ENCODE data around the gene NR3C1.
"Not testable (repeated sequence)": the region's sequence is repeated elsewhere in the genome, so short reads cannot be mapped to it uniquely, and the experiment has no call there.

NR3C1 gene

GRCh38 chr5:143359869-143360268 is 43.6 kb downstream of the NR3C1 start:
- DNase-seq, result no peak

GRCh38 chr5:143356855-143357583 is 46.5 kb downstream of the NR3C1 start:
- no peak for DNase-seq

GRCh38 chr5:143355710-143356109 is 47.8 kb downstream of the NR3C1 start:
- no peak for DNase-seq

DNA sequence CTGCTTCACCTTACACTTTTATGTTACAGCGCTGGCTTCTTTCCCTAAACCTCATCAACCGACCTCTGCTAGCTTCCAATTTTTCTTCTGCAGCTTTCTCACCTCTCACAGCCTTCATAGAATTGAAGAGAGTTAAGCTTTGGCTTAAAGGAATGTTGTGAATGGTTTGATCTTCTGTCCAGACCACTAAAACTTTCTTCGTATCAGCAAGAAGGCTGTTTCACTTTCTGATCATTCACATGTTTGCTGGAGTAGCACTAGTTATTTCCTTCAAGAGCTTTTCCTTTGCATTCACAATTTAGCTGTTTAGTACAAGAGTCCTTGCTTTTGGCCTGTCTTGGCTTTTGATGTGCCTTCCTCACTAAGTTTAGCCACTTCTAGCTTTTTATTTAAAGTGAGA is 49.5 kb downstream of the NR3C1 start:
- DNase-seq, result no peak

DNA sequence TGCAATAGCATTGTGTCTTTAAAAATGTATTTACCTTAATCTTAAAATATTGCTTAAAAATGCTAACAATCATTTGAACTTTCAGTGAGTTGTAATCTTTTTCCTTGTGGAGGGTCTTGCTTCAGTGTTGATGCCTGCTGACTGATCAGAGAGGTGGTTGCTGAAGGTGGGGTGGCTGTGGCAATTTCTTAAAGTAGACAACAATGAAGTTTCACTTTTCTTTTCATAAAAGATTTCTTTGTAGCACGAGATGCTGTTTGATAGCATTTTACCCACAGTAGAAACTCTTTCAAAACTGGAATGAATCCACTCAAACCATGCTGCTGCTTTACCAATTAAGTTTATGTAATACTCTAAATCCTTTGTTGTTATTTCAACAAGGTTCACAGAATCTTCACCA is 50.8 kb downstream of the NR3C1 start:
- DNase-seq, result no peak

- no peak for DNase-seq
Observed at GRCh38 chr5:143350751-143351602, 52.5 kb downstream of the NR3C1 start.

DNA sequence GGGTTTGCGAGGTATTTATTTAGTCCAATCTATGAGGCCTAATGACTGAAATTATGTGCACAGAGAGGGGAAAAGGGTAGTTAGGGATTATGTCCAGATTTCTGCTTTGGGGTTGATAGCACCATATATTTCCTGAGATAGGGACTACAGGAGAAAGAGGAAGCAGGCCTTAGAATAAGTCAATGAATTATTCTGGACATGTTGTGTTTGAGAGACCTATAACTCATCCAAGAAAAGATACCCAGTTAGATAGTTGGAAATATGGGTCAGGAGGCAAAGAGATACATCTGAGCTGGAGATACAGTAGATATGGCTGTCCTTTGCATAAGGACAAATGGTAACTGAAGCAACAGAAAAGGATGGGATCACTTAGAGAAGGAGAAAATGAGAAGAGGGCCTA is 53.1 kb downstream of the NR3C1 start:
- no peak for DNase-seq

GRCh38 chr5:143349177-143349576 is 54.3 kb downstream of the NR3C1 start:
- DNase-seq, result no peak

- no peak for DNase-seq
Observed at GRCh38 chr5:143347698-143348344, 55.7 kb downstream of the NR3C1 start.

DNA sequence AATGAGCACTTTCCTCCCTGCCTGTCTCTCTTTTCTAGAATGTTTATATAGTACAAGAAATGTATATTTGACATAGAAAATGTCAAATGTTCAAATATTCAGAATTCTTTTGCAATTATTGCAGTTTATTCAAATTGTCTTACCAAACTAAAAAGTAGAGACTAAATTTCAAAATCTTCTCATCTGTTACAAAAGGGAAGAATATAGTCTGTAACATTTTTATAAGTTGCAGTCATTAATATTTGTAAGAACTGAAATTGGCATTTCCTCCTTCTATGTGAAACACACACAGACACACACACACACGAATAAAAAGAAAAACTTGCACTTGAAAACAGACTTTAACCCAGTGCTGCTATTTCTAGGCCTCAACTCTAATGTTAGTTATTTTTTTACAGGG is 56.4 kb downstream of the NR3C1 start:
- DNase-seq, result no peak

DNA sequence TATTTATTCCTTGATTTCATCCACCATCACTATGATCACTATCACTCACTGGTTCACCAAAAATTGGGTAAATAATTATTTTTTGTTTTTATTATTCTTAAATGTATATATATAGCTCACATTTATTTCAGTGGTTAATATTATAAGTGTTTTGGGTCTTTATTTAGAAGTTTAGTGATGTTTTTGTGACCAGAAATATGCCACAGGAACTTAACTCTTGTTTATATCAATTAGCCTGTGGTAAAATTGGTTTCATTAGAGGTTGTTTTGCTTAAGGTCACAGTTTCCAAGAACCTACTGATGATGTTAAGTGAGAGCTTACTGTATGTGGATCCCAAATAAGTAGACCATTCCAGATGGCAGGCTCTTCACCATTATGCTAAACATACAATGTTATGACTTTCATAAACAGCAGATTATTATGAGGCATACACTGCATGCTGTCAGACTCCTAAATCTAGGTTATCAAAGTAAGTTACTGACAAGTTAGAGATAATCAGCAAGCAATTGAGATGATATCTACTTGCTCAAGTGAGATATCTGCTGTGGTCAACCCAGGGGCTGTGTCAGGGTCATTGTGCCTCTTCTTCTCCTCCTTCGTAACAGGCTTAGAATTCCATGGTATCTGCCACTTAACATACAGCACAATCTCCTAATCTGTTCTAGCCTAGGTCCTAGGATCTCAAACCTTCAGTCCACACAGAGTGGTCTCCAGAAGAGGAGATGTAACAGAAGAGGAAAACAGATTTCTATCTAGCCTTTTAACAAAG is 57.6 kb downstream of the NR3C1 start:
- no peak for DNase-seq

GRCh38 chr5:143343042-143343441 is 60.4 kb downstream of the NR3C1 start:
- no peak for DNase-seq

DNA sequence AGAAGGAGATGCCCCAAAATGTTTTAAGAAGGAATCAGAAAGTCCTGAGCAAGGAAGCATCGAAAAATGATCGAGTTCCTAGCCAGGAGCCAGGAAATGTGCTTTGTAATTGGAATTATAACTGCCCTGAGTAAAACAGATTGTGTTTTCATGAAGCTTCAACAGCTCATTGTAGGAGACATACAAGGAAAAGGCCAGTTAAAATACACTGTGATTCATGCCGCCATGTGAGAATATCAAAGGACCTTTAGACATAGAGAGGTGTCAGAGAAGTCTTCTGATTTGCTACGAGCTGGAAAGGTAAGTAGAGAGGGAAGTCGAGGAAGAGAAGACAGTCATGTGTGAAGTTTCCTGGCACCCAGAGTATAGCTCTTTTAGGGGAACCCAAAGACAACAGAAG is 60.9 kb downstream of the NR3C1 start:
- DNase-seq, result no peak

- no peak for DNase-seq
Observed at GRCh38 chr5:143341807-143342570, 61.5 kb downstream of the NR3C1 start.

GRCh38 chr5:143340891-143341685 is 62.4 kb downstream of the NR3C1 start:
- DNase-seq, result no peak

GRCh38 chr5:143338658-143339366 is 64.7 kb downstream of the NR3C1 start:
- DNase-seq, result no peak

GRCh38 chr5:143337946-143338345 is 65.5 kb downstream of the NR3C1 start:
- no peak for DNase-seq

DNA sequence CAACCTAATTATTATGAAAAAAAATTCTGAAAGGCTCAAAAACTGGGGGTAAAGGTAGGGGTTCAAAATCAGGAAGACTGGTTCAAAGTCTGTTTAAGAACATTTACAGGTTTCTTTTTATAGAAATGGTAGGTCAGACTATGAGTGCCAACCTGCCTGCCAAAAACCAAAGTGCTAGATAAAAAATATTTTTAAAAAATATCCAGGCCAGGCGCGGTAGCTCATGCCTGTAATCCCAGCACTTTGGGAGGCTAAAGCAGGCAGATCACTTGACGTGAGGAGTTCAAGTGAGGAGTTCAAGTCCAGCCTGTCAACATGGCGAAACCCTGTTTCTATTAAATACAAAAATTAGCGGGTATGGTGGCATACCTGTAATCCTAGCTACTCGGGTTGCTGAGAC is 67.0 kb downstream of the NR3C1 start:
- DNase-seq, result no peak

GRCh38 chr5:143334903-143335302 is 68.6 kb downstream of the NR3C1 start:
- no peak for DNase-seq

DNA sequence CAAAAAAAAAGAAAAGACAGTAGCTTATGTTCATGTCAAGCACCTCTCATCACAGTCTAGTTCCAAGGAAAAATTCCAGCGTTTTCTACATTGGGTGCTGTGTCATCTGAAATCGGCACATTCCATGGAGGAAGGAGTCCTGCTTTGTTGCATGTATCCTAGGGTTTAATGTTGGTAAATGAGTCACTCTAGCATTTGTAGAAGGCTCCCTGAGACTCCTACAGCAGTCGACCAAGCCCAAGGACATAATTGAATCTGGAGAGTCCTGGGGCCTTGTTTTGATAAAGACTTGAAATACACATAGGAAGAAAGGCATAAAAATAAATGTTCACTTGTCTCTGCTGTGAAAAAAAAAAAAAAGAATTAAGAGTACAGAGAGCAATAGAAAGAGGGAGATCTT is 69.1 kb downstream of the NR3C1 start:
- DNase-seq, result not testable (repeated sequence)

DNA sequence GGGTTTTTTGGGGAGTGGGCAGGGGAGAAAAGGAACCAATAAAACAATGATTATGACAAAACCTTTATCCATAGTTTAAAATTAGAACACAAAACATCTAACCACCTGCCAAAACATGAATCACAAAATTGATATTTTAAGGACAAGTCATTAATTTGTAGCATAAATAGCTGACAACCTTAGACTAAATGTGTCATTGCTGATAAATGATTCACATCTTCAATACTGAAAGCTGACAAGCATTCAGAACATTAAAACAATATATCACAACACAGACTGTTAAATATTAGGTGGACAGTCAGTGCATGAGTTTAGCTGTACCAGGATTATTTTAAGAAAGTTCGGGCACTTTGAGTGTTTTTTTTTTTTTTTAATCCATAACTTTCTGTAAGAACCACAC is 71.5 kb downstream of the NR3C1 start:
- no peak for DNase-seq

All from cortex of kidney (tissue), 1 donor.